ENCODE measurements around the gene PLCB1.
"Not testable (repeated sequence)": the region's sequence is repeated elsewhere in the genome, so short reads cannot be mapped to it uniquely, and the experiment has no call there.

Gene PLCB1

DNA sequence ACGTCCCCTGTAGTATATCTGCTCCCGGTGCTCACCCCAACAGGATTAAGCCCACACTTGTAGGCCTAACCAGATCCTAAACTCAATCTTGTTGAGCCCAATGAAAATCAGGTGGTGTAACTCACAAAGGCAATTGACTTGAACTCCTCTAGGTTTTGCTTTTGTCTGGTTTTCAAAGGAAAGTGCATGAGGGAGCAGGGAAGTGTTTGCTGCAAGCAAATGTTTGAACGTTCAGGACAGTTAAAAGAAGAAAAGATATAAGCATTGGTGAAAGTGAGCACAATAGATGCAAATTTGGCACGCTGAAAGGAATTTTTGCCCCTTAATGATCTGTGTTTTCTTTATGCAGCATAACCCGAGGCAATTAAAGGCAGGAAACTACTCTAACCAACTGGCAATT is 212.6 kb downstream of the PLCB1 start:
- DNase-seq, result no peak

DNA sequence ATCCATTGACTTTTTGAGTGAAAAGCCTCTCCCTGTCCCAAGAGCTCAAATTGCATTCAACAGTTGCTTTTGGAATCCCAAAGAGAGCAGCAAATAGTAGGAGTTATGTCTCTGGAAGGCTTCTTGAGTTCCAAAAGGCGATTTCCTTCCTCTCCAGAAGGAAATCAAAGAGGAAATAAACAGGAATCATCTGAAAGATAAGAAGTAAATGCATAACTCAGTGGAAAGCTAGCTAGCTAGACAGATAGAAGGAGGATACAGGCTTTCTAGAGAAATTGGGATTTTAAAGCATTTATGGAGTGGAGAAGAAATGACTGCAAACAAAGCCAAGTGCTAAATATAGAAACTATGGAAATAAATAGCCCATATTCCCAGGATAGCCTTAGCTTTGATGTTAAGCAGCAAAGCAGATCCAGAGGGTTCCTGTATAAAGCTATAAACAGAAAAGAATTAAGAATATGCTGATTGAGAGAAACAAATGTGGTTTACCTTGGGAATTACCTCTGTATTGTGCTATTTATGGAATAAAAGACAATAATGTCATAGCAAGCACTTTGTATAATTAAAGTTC is 214.7 kb downstream of the PLCB1 start:
- peak in 1 of 3 experiments; percentile 80 for DNase-seq

- DNase-seq, result not testable (repeated sequence)
Measured at GRCh38 chr20:8350225-8350624, 218.2 kb downstream of the PLCB1 start.

- no peak for DNase-seq
Measured at GRCh38 chr20:8352486-8352885, 220.4 kb downstream of the PLCB1 start.

DNA sequence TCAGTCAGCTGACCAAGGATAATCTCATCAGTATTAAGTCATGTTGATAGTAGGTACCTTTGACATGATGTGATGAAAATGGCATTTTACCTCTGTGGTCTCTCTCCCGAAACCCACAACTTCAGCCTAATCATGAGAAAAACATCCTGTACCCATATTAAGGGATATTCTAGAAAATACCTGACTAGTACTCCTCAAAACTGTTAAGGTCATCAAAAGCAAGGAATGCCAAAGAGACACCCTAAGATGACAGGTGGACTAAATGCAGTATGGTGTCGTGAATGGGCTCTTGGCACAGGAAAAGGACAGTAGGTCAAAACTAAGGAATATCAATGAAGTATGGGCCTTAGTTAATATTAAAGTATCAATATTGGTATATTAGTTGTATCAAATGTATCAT is 221.4 kb downstream of the PLCB1 start:
- DNase-seq, result no peak

- DNase-seq, result no peak
Measured at GRCh38 chr20:8355453-8355852, 223.4 kb downstream of the PLCB1 start.

GRCh38 chr20:8356806-8357205 is 224.7 kb downstream of the PLCB1 start:
- DNase-seq, result no peak

DNA sequence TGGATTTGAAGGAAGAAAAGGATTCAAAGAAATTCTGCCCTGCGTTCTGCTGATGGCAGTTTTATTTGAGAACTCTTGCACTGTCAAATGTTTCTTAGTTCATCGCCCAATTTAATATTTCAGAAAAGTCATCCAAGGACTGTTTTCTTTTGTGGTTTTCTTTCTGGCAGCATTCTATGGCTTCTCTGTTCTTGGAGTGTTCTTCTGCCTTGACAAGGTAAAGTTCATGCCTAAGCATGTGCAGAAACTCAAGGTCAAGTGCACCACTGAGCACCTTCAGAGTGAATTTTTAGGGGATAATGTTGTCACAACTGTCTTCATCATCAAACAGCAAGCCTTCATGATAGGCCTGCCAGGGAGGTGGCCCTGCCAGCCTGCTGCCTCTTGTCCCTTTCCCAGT is 225.6 kb downstream of the PLCB1 start:
- no peak for DNase-seq

DNA sequence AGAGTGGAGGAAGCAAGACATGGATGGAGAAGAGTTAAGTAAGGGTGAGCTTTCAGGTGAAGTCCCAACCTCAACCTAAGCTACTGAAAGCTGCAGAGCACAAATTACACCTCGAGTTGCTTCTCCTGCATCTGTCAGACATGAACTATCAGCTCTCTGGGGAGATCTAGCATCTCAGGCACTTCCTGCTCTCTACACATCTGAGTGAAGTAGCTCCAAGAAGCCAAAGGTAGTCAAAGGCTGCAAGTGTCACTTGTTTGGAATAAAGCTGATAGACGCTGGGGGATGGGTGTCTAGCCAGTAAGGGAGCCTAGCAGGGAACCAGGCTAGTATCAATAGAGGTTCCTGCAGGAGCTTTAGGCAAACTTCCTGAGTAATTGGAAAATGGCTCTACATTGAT is 228.0 kb downstream of the PLCB1 start:
- DNase-seq, result no peak

- DNase-seq, result peak in 1 of 3 experiments; percentile 12
Measured at GRCh38 chr20:8361006-8361652, 229.1 kb downstream of the PLCB1 start.

DNA sequence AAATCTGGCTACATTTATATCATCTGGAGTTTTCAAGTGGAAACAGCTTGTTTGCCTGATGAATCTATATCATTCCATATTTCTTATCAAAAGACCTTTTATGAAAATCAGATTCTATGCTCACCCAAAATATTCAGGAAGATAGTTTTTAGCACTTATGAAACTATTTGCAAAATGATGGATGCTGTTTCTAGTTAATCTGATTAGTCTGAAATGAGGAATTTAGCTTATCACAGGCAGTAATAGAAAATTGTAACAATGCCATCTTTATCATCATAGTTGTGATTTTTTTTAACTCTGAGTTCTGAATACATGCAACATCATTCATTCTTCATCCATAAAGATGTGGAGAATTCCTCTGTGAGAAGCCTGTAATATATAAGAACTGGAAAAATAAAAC is 229.7 kb downstream of the PLCB1 start:
- no peak for DNase-seq

GRCh38 chr20:8362457-8362856 is 230.4 kb downstream of the PLCB1 start:
- no peak for DNase-seq

- no peak for DNase-seq
Measured at GRCh38 chr20:8363970-8364733, 232.1 kb downstream of the PLCB1 start.

GRCh38 chr20:8364734-8365078 is 232.6 kb downstream of the PLCB1 start:
- DNase-seq, result no peak

- peak in 2 of 3 experiments; percentile 23 to 71 for DNase-seq
Measured at GRCh38 chr20:8365634-8366033, 233.6 kb downstream of the PLCB1 start.

DNA sequence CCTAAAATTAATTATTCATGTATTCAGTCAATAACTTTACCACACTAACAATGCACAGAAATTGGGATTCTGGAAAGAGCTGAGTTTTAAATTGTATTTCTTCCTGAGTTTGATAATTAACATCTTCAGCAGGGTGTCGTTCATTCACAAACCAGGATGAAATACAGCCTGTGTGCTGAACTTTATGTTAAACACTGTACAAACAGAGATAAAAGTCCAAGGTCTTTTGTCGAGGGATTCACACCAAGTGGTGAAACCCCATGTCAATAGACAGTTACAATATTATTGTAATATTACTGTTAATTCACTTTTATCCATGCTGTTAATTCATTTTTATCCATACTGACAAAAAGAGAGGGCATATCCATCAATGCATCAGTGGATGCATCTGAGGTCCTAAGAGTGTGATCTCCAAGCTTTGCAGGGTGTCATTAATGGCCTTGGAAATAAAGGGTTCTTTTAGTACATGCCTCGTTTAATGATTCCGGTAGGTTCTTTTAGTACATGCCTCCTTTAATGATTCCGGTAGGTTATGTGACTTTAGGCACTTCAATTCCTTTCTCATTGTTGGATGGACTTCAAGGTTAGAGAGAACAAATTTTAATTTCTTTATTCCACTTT is 234.3 kb downstream of the PLCB1 start:
- no peak for DNase-seq

- DNase-seq, result no peak
Measured at GRCh38 chr20:8367689-8368088, 235.6 kb downstream of the PLCB1 start.

DNA sequence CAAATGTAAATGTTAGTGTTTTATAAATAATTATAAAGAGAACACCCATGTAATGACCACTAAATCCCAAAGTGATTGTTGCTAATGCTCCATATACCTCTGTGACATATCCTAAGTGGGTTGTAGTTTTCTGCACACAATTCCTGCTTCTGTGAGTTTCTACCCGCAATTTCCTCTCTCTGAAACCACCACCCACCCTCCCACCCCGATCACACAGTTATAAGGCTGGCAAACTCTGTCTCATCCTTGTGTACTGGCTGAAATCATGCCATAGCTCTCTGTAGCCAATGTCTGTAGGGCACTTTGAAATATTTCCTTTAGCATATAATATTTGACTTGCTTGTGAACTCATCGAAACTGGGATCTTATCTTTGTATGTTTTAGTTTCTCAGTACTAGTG is 236.6 kb downstream of the PLCB1 start:
- no peak for DNase-seq

GRCh38 chr20:8369311-8369710 is 237.2 kb downstream of the PLCB1 start:
- DNase-seq, result no peak

- no peak for DNase-seq
Measured at GRCh38 chr20:8370774-8371173, 238.7 kb downstream of the PLCB1 start.

- peak in 1 of 3 experiments; percentile 30 for DNase-seq
Measured at GRCh38 chr20:8372824-8373380, 240.8 kb downstream of the PLCB1 start.

DNA sequence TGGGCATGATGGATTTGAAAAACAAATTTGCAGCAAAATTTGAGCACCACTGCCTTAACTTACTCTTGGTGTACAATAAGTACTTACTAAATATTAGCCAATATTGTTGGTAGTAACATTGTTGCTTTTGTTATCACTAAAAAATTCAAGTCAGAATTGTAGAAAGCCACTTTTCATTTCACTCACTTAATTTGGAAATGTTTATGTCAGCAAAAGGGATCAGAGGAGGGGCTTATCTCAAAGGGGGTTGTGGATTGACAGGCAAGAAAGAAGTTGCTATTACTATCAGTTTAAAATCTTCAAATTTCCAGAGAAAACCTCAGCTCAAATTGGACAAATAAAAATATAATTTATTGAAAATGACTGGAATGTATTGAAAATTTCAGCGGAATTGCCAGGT is 241.5 kb downstream of the PLCB1 start:
- no peak for DNase-seq

- DNase-seq, result no peak
Measured at GRCh38 chr20:8375898-8376297, 243.8 kb downstream of the PLCB1 start.

GRCh38 chr20:8376940-8377339 is 244.9 kb downstream of the PLCB1 start:
- no peak for DNase-seq

Measured in NCI-H1417 (cell line).